Gastrocnemius medialis (tissue), 4 donors: ENCODE results near the gene BNC2. TPM values are rescaled to one million over a fixed set of nuclear protein-coding genes. Genes with fewer than 3 reads are reported as not detected.

Experiments
- ATAC-seq, 2 donors: fragments of 150-250 bp; one replicate each; pipeline ENCODE4 v1.9.1; 2016
- DNase-seq, 2 donors: peaks; one replicate each; pipeline ENCODE4 v3.0.0-alpha.2; 2019
- H3K27ac ChIP-seq, 4 donors: fragments of 200-600 bp; sonication (generic); 1 replicate in 1 of 4; 2 replicates in 3 of 4; pipeline ENCODE4 v1.5.1; 2016 to 2018; ENCODE audit warnings: mild to moderate bottlenecking in 2 of 4, moderate library complexity in 1 of 4
- H3K27me3 ChIP-seq, 3 donors: fragments of 200-600 bp; sonication (generic) in 2 of 3; 1 replicate in 1 of 3; 2 replicates in 2 of 3; pipeline versions ENCODE4 v1.5.1 to v1.6.0; 2016 to 2019; ENCODE audit warnings: mild to moderate bottlenecking in 1 of 3, moderate library complexity in 1 of 3
- H3K36me3 ChIP-seq, 2 donors: fragments of 200-600 bp; sonication (generic) in 1 of 2; one replicate each; pipeline ENCODE4 v1.5.1; 2017 to 2018
- H3K4me1 ChIP-seq, 2 donors: fragments of 200-600 bp; sonication (generic) in 1 of 2; one replicate each; pipeline ENCODE4 v1.5.1; 2016 to 2017; ENCODE audit warnings: mild to moderate bottlenecking in 2 of 2
- H3K4me3 ChIP-seq, 4 donors: fragments of 200-600 bp; sonication (generic) in 3 of 4; 1 replicate in 1 of 4; 2 replicates in 3 of 4; pipeline ENCODE4 v1.5.1; 2016 to 2019; ENCODE audit warnings: mild to moderate bottlenecking in 2 of 4
- H3K9me3 ChIP-seq, 3 donors: fragments of 200-600 bp; sonication (generic) in 2 of 3; 1 replicate in 1 of 3; 2 replicates in 2 of 3; pipeline ENCODE4 v1.5.1; 2016 to 2019
- CTCF ChIP-seq, 5 experiments: fragments of 450-650 bp in 3 of 5; fragments of 200-600 bp in 2 of 5; sonication (generic) in 2 of 5; IDR thresholded peaks in 4 of 5; conservative IDR thresholded peaks in 1 of 5; 1 replicate in 4 of 5; 2 replicates in 1 of 5; pipeline ENCODE4 v1.5.1; 2016 to 2019; ENCODE audit warnings: antibody characterized with exemption in 5 of 5, mild to moderate bottlenecking in 3 of 5, moderate library complexity in 3 of 5
- POLR2A ChIP-seq, 2 donors: fragments of 450-650 bp; IDR thresholded peaks; one replicate each; pipeline ENCODE4 v1.6.1; 2017; ENCODE audit warnings: antibody characterized with exemption in 2 of 2, mild to moderate bottlenecking in 2 of 2, moderate library complexity in 2 of 2
- in situ Hi-C, 4 donors: fragments of 200-750 bp; cut with MboI; loops; one replicate each; pipeline versions ENCODE4 v1.15.0 to v1.8.0; 2017; ENCODE audit warnings: low sequenced_read_pairs in 4 of 4
- intact Hi-C: fragments of 100-400 bp; cut with DNase I; formaldehyde crosslinking; loops from one replicate; pipeline ENCODE4 v1.15.1; 2023; ENCODE audit warnings: low total_unique reads
- total RNA-seq, 4 donors: library from RNA; depleted of rRNA; stranded (reverse); fragments of >200 nt; gene quantifications; one replicate each; pipeline versions ENCODE4 v1.1.0 to v1.2.3, GENCODE V29; 2016

The BNC2 gene
- total RNA-seq, 4 donors from 2014 or later, result 40.9 to 122 (median 68.7) TPM

GRCh38 chr9:16521868-16522411 is 348.5 kb downstream of the BNC2 start:
- H3K9me3 ChIP-seq, result no peaks in the 10 kb centered on the region
- H3K4me3 ChIP-seq, result no peak overlapping the region
- H3K36me3 ChIP-seq, result no peaks in the 10 kb centered on the region
- peaks cover 0 to 7% of the 10 kb centered on the region in 2 donors for H3K4me1 ChIP-seq
- H3K27me3 ChIP-seq, result no peaks in the 10 kb centered on the region
- in situ Hi-C loops, result loop anchor here in 1 of 4 donors (25.0 kb wide), 1 partner anchor 110 kb away; no protein-coding TSS in a partner anchor
- intact Hi-C loops, result no loop called here
- TF ChIP-seq CTCF (IDR thresholded peaks at IDR 0.05 in 4 of 5, conservative IDR thresholded peaks at IDR 0.05 in 1 of 5) (no peak), POLR2A (IDR thresholded peaks at IDR 0.05) (no peak)
- H3K27ac ChIP-seq, result peak overlapping the region in 2 of 4 donors; percentile 3 to 51
- no peak for DNase-seq
- ATAC-seq, result peak; percentile 61 to 63

GRCh38 chr9:16519001-16519400 is 351.5 kb downstream of the BNC2 start:
- intact Hi-C loops, result no loop called here
- ATAC-seq (no peak), DNase-seq (no peak)
- in situ Hi-C loops, result loop anchor here in 1 of 4 donors (25.0 kb wide), 1 partner anchor 107 kb away; no protein-coding TSS in a partner anchor
- H3K9me3 ChIP-seq, result no peaks in the 10 kb centered on the region
- TF ChIP-seq POLR2A (IDR thresholded peaks at IDR 0.05) (no peak), CTCF (IDR thresholded peaks at IDR 0.05 in 4 of 5, conservative IDR thresholded peaks at IDR 0.05 in 1 of 5) (no peak)
- peaks cover 0 to 13% of the 10 kb centered on the region in 2 donors for H3K4me1 ChIP-seq
- H3K27ac ChIP-seq, result no peak overlapping the region
- no peaks in the 10 kb centered on the region for H3K27me3 ChIP-seq
- H3K4me3 ChIP-seq, result no peak overlapping the region
- H3K36me3 ChIP-seq, result no peaks in the 10 kb centered on the region

GRCh38 chr9:16516891-16517290 is 353.6 kb downstream of the BNC2 start:
- Histone ChIP-seq H3K27me3 (no peaks in the 10 kb centered on the region), H3K27ac (no peak overlapping the region), H3K9me3 (no peaks in the 10 kb centered on the region), H3K4me3 (no peak overlapping the region), H3K4me1 (peaks cover 0 to 8% of the 10 kb centered on the region in 2 donors), H3K36me3 (no peaks in the 10 kb centered on the region)
- TF ChIP-seq CTCF (IDR thresholded peaks at IDR 0.05 in 4 of 5, conservative IDR thresholded peaks at IDR 0.05 in 1 of 5) (no peak), POLR2A (IDR thresholded peaks at IDR 0.05) (no peak)
- in situ Hi-C loops, result loop anchor here in 1 of 4 donors (25.0 kb wide), 1 partner anchor 105 kb away; no protein-coding TSS in a partner anchor
- ATAC-seq, result no peak
- DNase-seq, result no peak
- intact Hi-C loops, result no loop called here

- ATAC-seq, result peak; percentile 71 to 78
Measured at GRCh38 chr9:16515879-16516301, 354.6 kb downstream of the BNC2 start.

More at GRCh38 chr9:16515879-16516301, 354.6 kb downstream of the BNC2 start:
- intact Hi-C loops, result no loop called here
- Histone ChIP-seq H3K9me3 (no peaks in the 10 kb centered on the region), H3K4me3 (no peak overlapping the region), H3K36me3 (no peaks in the 10 kb centered on the region), H3K27ac (no peak overlapping the region), H3K27me3 (no peaks in the 10 kb centered on the region), H3K4me1 (peaks cover 0 to 6% of the 10 kb centered on the region in 2 donors)
- no peak for DNase-seq
- TF ChIP-seq CTCF (IDR thresholded peaks at IDR 0.05 in 4 of 5, conservative IDR thresholded peaks at IDR 0.05 in 1 of 5), result no peak
- TF ChIP-seq POLR2A (IDR thresholded peaks at IDR 0.05), result no peak
- in situ Hi-C loops, result loop anchor here in 1 of 4 donors (25.0 kb wide), 1 partner anchor 104 kb away; no protein-coding TSS in a partner anchor
